H1 (cell line): ENCODE measurements around the gene SPOCK1. TPM values are rescaled to one million over a fixed set of nuclear protein-coding genes. Genes with fewer than 3 reads are reported as not detected.

Experiments used
- CTCF ChIA-PET: fragments of 300-600 bp; sonication (Branson Sonifier 250); formaldehyde crosslinking; loops from one replicate; lab custom pipeline; 2021; ENCODE audit not compliant: partially characterized antibody; lab: Charles Lee
- POLR2A ChIA-PET: fragments of 300-600 bp; sonication (Branson Sonifier 250); formaldehyde crosslinking; loops from one replicate; lab custom pipeline; 2021; ENCODE audit warnings: inconsistent platforms; ENCODE audit not compliant: partially characterized antibody; lab: Charles Lee
- DNase-seq, 2 experiments: peaks; one replicate each; pipeline versions ENCODE4 v3.0.0 to v3.0.0-alpha.2; 2010 to 2022; ENCODE audit warnings: low spot score in 2 of 2, low read depth in 1 of 2, mixed read lengths in 1 of 2
- FAIRE-seq: peaks from 2 replicates; lab custom pipeline; 2011; peaks lifted over from hg19 to GRCh38; lab: Jason Lieb, UNC
- H2AFZ ChIP-seq: 2 replicates; pipeline ENCODE4 v1.8.1; 2012; ENCODE audit warnings: low read length, inconsistent platforms
- H2AK5ac ChIP-seq: 2 replicates; pipeline ENCODE4 v1.6.1; 2013; ENCODE audit warnings: low read depth, low read length
- H2BK120ac ChIP-seq: replicated peaks from 2 replicates; pipeline ENCODE3; 2013; ENCODE audit warnings: low read depth, low read length, inconsistent platforms
- H2BK12ac ChIP-seq: 2 replicates; pipeline ENCODE4 v1.6.1; 2013; ENCODE audit warnings: low read depth, low read length
- H2BK15ac ChIP-seq: 2 replicates; pipeline ENCODE4 v1.6.1; 2013; ENCODE audit warnings: low read length
- H2BK20ac ChIP-seq: 2 replicates; pipeline ENCODE4 v1.6.1; 2013; ENCODE audit warnings: low read length
- H2BK5ac ChIP-seq: 2 replicates; pipeline ENCODE4 v1.6.1; 2013; ENCODE audit warnings: low read depth, low read length
- H3K14ac ChIP-seq: 2 replicates; pipeline ENCODE4 v1.6.1; 2013; ENCODE audit warnings: inconsistent platforms; ENCODE audit not compliant: insufficient read length
- H3K18ac ChIP-seq: 2 replicates; pipeline ENCODE4 v1.6.1; 2013; ENCODE audit warnings: low read length; ENCODE audit errors: extremely low read depth
- H3K23ac ChIP-seq: 2 replicates; pipeline ENCODE4 v1.6.1; 2013; ENCODE audit warnings: inconsistent platforms; ENCODE audit not compliant: insufficient read length
- H3K23me2 ChIP-seq: 2 replicates; pipeline ENCODE4 v1.6.1; 2013; ENCODE audit warnings: low read depth, low read length
- H3K27ac ChIP-seq: 2 replicates; pipeline ENCODE4 v1.6.1; 2011; ENCODE audit warnings: low read depth, low read length, inconsistent platforms
- H3K27me3 ChIP-seq, 4 experiments: replicated peaks in 1 of 4; 1 replicate in 1 of 4; 2 replicates in 3 of 4; pipeline versions ENCODE4 v1.6.1 to v1.8.1; 2011 to 2013; ENCODE audit warnings: low read length in 3 of 4, mild to moderate bottlenecking in 3 of 4, inconsistent platforms in 2 of 4, mixed read lengths in 2 of 4, moderate library complexity in 1 of 4; ENCODE audit not compliant: control insufficient read depth in 3 of 4, insufficient read depth in 3 of 4; ENCODE audit errors: extremely low read depth in 1 of 4
- H3K36me3 ChIP-seq, 4 experiments: 2 replicates each; pipeline versions ENCODE4 v1.6.1 to v1.8.1; 2011 to 2013; ENCODE audit warnings: mild to moderate bottlenecking in 4 of 4, low read length in 3 of 4, moderate library complexity in 2 of 4, control low read depth in 1 of 4, inconsistent platforms in 1 of 4; ENCODE audit not compliant: insufficient read depth in 4 of 4, control insufficient read depth in 2 of 4
- H3K4ac ChIP-seq: replicated peaks from 2 replicates; pipeline ENCODE3; 2013; ENCODE audit warnings: low read length, low read depth, mixed read lengths, inconsistent platforms; ENCODE audit not compliant: insufficient read length
- H3K4me1 ChIP-seq, 4 experiments: replicated peaks in 1 of 4; 1 replicate in 1 of 4; 2 replicates in 3 of 4; pipeline versions ENCODE4 v1.6.1 to v1.8.1; 2011 to 2013; ENCODE audit warnings: low read length in 3 of 4, inconsistent platforms in 2 of 4, mixed read lengths in 1 of 4; ENCODE audit not compliant: insufficient read depth in 4 of 4, control insufficient read depth in 3 of 4
- H3K4me2 ChIP-seq, 2 experiments: 2 replicates each; pipeline versions ENCODE4 v1.6.1 to v1.8.1; 2011 to 2013; ENCODE audit warnings: low read depth in 2 of 2, low read length in 2 of 2, control low read depth in 1 of 2, inconsistent platforms in 1 of 2, mild to moderate bottlenecking in 1 of 2; ENCODE audit not compliant: insufficient read depth in 1 of 2
- H3K4me3 ChIP-seq, 4 experiments: fragments of 200-600, 300-600 bp in 1 of 4; sonication (generic), shearing (Covaris generic), sonication (Bioruptor Twin) in 1 of 4; 2 replicates each; pipeline versions ENCODE4 v1.5.1 to v1.8.1; 2011 to 2016; ENCODE audit warnings: low read length in 4 of 4, low read depth in 3 of 4, control low read depth in 2 of 4, inconsistent platforms in 2 of 4, mild to moderate bottlenecking in 2 of 4, mixed read lengths in 1 of 4, moderate library complexity in 1 of 4; ENCODE audit not compliant: insufficient read depth in 2 of 4; ENCODE audit errors: extremely low read depth in 1 of 4
- H3K56ac ChIP-seq: replicated peaks from 2 replicates; pipeline ENCODE3; 2013; ENCODE audit warnings: low read depth, mild to moderate bottlenecking, mixed read lengths, low read length, inconsistent platforms; ENCODE audit not compliant: insufficient read length
- H3K79me1 ChIP-seq: 2 replicates; pipeline ENCODE4 v1.6.1; 2013; ENCODE audit warnings: low read depth, low read length, control low read depth
- H3K79me2 ChIP-seq, 2 experiments: 2 replicates each; pipeline versions ENCODE4 v1.6.1 to v1.8.1; 2012 to 2013; ENCODE audit warnings: low read length in 2 of 2, mild to moderate bottlenecking in 2 of 2, inconsistent platforms in 1 of 2; ENCODE audit not compliant: insufficient read depth in 2 of 2, control insufficient read depth in 1 of 2
- H3K9ac ChIP-seq, 4 experiments: replicated peaks in 1 of 4; 1 replicate in 1 of 4; 2 replicates in 3 of 4; pipeline versions ENCODE4 v1.6.1 to v1.8.1; 2011 to 2013; ENCODE audit warnings: low read depth in 3 of 4, low read length in 3 of 4, control low read depth in 2 of 4, mild to moderate bottlenecking in 2 of 4, moderate library complexity in 2 of 4, inconsistent platforms in 1 of 4; ENCODE audit errors: extremely low read depth in 1 of 4
- H3K9me3 ChIP-seq, 2 experiments: 2 replicates each; pipeline versions ENCODE4 v1.6.1 to v1.8.1; 2012 to 2013; ENCODE audit warnings: mild to moderate bottlenecking in 2 of 2, moderate library complexity in 2 of 2, control low read depth in 1 of 2, inconsistent platforms in 1 of 2, low read depth in 1 of 2, low read length in 1 of 2, mixed read lengths in 1 of 2; ENCODE audit not compliant: insufficient read depth in 2 of 2
- H4K20me1 ChIP-seq, 2 experiments: replicated peaks in 1 of 2; 2 replicates each; pipeline versions ENCODE3 to v1.8.1; 2011 to 2013; ENCODE audit warnings: inconsistent platforms in 2 of 2, low read length in 2 of 2, mild to moderate bottlenecking in 1 of 2; ENCODE audit not compliant: insufficient read depth in 2 of 2, control insufficient read depth in 1 of 2
- H4K5ac ChIP-seq: 2 replicates; pipeline ENCODE4 v1.6.1; 2013; ENCODE audit warnings: low read length, low read depth, mixed read lengths, inconsistent platforms; ENCODE audit not compliant: insufficient read length
- H4K8ac ChIP-seq: 2 replicates; pipeline ENCODE4 v1.8.0; 2013; ENCODE audit warnings: mild to moderate bottlenecking, moderate library complexity, low read length, inconsistent platforms; ENCODE audit not compliant: insufficient read depth; ENCODE audit errors: extremely low read depth
- H4K91ac ChIP-seq: replicated peaks from 2 replicates; pipeline ENCODE3; 2013; ENCODE audit warnings: low read length, mixed read lengths, inconsistent platforms; ENCODE audit not compliant: insufficient read length
- CHD1 ChIP-seq: IDR thresholded peaks from 2 replicates; pipeline ENCODE4 v1.6.1; 2012; ENCODE audit warnings: low read depth, low read length, improper control_type of control experiment
- HDAC2 ChIP-seq, 2 experiments: fragments of 300-600 bp in 1 of 2; sonication (generic) in 1 of 2; IDR thresholded peaks; 2 replicates each; pipeline ENCODE4 v1.6.1; 2011 to 2012; ENCODE audit warnings: low read depth in 2 of 2, low read length in 2 of 2, mild to moderate bottlenecking in 2 of 2, moderate library complexity in 2 of 2, borderline replicate concordance in 1 of 2, inconsistent platforms in 1 of 2
- KDM5A ChIP-seq: fragments of 200-600 bp; IDR thresholded peaks from 2 replicates; pipeline ENCODE4 v1.7.1; 2012; ENCODE audit warnings: mild to moderate bottlenecking, low read length, inconsistent platforms, mixed read lengths
- WGBS, 2 experiments: shearing (Covaris generic) in 1 of 2; methylation state at CpG; one replicate each; pipeline versions ENCODE4 v1.1.6 to v1.1.7; 2013 to 2015; ENCODE audit warnings: low lambda C conversion rate in 2 of 2, mixed read lengths in 2 of 2, inconsistent platforms in 1 of 2, low coverage in 1 of 2, missing lambda C conversion rate in 1 of 2; ENCODE audit not compliant: insufficient replicate concordance in 2 of 2, insufficient coverage in 1 of 2, insufficient read length in 1 of 2; ENCODE audit errors: extremely low coverage in 1 of 2, missing lambda C conversion rate in 1 of 2; 5-methylcytosine and 5-hydroxymethylcytosine counted together
- polyA plus RNA-seq, 7 experiments: library from polyadenylated mRNA; depleted of rRNA in 3 of 7; stranded (reverse) in 5 of 7; unstranded in 2 of 7; fragments of >200 nt in 5 of 7; fragments of 200-250 nt in 2 of 7; gene quantifications; 1 replicate in 5 of 7; 2 replicates in 1 of 7; 4 replicates in 1 of 7; pipeline versions ENCODE4 v1.2.1 to v1.2.3, GENCODE V29; 2011 to 2013; ENCODE audit warnings: missing spikeins in 2 of 7, mixed read lengths in 2 of 7
- small RNA-seq: library from polyadenylated mRNA; stranded (forward); fragments of <200 nt; extraction: miRNeasy Mini kit (QIAGEN cat#:217004); gene quantifications from one replicate; pipeline ENCODE3, GENCODE V24; 2013; ENCODE audit not compliant: insufficient read depth
- total RNA-seq: library from RNA; stranded (reverse); fragmentation: NEBNext Ultra II Directional; extraction: Animal tissue kit (Norgen Biotek cat#: 25700); gene quantifications from 2 replicates; pipeline ENCODE4 v1.2.1, GENCODE V29; 2021

The SPOCK1 gene
- total and polyA plus RNA-seq, 2 of the 8 experiments (the other 6 are each of a cell fraction or from before 2014, with no cell fraction given), result 6.9 to 18.1 TPM

DNA sequence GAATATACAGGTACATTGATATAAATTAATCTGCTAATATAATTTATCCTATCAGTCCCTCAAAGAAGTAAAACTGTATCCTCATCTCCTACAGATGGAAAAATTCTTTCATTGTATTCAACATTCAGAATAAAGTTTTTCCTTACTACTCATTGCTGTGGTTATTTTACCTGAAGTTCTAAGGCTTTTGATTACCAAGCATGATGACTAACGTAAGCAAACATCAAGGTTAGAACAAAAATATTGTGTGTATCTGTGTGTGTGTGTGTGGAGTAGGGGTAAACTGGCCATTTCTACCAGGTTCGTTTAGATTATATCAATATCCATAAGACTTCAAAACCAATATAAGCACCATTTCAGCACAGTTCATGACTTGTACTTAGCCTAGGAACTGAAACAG is 573.1 kb downstream of the SPOCK1 start:
- Histone ChIP-seq H3K14ac (no peak overlapping the region), H2BK20ac (no peak overlapping the region), H3K4ac (no peak overlapping the region), H3K36me3 (no peaks in the 10 kb centered on the region), H3K9ac (no peak overlapping the region), H4K20me1 (no peaks in the 10 kb centered on the region), H2BK120ac (no peak overlapping the region), H4K8ac (no peak overlapping the region), H3K23me2 (no peaks in the 10 kb centered on the region), H2BK15ac (no peak overlapping the region), H4K5ac (no peak overlapping the region), H2BK5ac (no peak overlapping the region), H3K4me2 (no peak overlapping the region), H4K91ac (no peak overlapping the region), H3K9me3 (no peaks in the 10 kb centered on the region), H3K27ac (no peak overlapping the region), H2AK5ac (no peak overlapping the region), H3K4me3 (no peak overlapping the region), H3K27me3 (peaks cover 0 to 1% (median 0%) of the 10 kb centered on the region in 4 experiments; a peak in 1 of 7 replicates), H2BK12ac (no peak overlapping the region), H2AFZ (no peak overlapping the region), H3K79me1 (no peaks in the 10 kb centered on the region), H3K79me2 (no peaks in the 10 kb centered on the region), H3K56ac (no peak overlapping the region), H3K23ac (no peak overlapping the region), H3K18ac (no peak overlapping the region), H3K4me1 (peaks cover 0 to 5% (median 2%) of the 10 kb centered on the region in 4 experiments; a peak in 1 of 7 replicates)
- no peak for FAIRE-seq
- WGBS, 2 experiments, result 86% methylated on average over 2 of the region's 2 CpGs; no CpG with 5 or more reads in 1 of the 2 experiments
- ChIA-PET CTCF (no interaction called here), POLR2A (no interaction called here)
- DNase-seq, result no peak
- TF ChIP-seq KDM5A (no peak), CHD1 (no peak), HDAC2 (IDR thresholded peaks at IDR 0.05; ENCODE audit: borderline replicate concordance in 1 of 2, low read depth in 2 of 2, low read length in 2 of 2) (no peak)

Small RNAs within 50 kb of the gene (small RNA-seq; reads per million reads assigned to genes)
- not detected for gene RNA5SP193

Other genes with a start within 250 kb of the SPOCK1 start
- 10.5 and 13.7 TPM in 2 replicates for gene KLHL3, start 236.8 kb upstream of the SPOCK1 start, total RNA-seq
- gene KLHL3, start 236.8 kb upstream of the SPOCK1 start, polyA plus RNA-seq (2011; rRNA removed), result 6.0 and 7.4 TPM in 2 replicates